SH-SY5Y (cell line): ENCODE results near the gene HCFC1R1.

Experiments used
- GATA2 ChIP-seq: IDR thresholded peaks from 2 replicates; pipeline ENCODE4 v1.6.1; 2011; ENCODE audit warnings: mild to moderate bottlenecking, low read depth, low read length
- GATA3 ChIP-seq: IDR thresholded peaks from 2 replicates; pipeline ENCODE4 v1.6.1; 2011; ENCODE audit warnings: low read depth, mild to moderate bottlenecking, low read length, moderate library complexity

DNA sequence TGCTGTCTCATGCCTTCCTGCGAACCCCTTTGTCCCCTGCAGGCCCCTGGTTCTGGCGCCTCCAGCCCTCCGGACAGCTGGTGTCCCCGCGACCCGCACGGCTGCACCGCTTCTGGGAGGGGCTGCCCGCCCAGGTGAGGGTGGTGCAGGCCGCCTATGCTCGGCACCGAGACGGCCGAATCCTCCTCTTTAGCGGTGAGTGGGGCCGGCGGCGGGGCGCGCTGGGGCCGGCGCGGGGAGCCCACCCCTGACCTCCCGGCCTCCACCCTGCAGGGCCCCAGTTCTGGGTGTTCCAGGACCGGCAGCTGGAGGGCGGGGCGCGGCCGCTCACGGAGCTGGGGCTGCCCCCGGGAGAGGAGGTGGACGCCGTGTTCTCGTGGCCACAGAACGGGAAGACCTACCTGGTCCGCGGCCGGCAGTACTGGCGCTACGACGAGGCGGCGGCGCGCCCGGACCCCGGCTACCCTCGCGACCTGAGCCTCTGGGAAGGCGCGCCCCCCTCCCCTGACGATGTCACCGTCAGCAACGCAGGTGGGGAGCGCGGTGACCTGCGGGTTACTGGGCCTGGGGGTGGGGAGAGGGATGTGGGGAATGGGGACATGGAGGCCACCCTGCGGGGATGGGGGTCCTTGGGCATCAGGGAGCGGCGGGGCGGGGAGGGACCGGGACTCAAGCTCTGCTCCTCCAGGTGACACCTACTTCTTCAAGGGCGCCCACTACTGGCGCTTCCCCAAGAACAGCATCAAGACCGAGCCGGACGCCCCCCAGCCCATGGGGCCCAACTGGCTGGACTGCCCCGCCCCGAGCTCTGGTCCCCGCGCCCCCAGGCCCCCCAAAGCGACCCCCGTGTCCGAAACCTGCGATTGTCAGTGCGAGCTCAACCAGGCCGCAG is 34.6 kb upstream of the HCFC1R1 start:
- TF ChIP-seq GATA3 = no peak
- no peak for TF ChIP-seq GATA2
